GM21737 (cell line): ENCODE measurements around the gene RCAN1.

Experiments
- ATAC-seq: cut with Tn5 transposase; IDR thresholded peaks from one replicate; pipeline ENCODE4 v1.9.1; 2021; ENCODE audit warnings: mild to moderate bottlenecking, moderate library complexity; ENCODE audit not compliant: unreplicated experiment

The RCAN1 gene

DNA sequence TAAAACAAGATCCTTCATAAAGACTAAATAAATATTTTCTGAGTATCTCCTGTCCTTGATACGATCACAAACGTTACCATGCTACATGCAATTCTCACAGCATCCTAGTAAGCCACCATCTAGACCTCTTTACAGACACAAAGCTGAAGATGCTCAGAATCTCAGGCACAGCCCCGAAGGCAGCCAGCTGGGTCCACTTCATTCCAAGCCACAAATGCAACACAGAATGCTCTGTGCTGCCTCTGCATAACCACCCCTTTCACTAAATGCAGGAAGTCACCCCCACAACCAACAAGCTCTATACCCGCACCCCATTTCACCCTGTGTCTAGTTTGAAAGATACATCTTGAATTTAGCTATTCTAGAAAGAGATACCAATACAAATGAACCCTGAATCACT, 12.9 kb downstream of the RCAN1 start:
- no peak for ATAC-seq

DNA sequence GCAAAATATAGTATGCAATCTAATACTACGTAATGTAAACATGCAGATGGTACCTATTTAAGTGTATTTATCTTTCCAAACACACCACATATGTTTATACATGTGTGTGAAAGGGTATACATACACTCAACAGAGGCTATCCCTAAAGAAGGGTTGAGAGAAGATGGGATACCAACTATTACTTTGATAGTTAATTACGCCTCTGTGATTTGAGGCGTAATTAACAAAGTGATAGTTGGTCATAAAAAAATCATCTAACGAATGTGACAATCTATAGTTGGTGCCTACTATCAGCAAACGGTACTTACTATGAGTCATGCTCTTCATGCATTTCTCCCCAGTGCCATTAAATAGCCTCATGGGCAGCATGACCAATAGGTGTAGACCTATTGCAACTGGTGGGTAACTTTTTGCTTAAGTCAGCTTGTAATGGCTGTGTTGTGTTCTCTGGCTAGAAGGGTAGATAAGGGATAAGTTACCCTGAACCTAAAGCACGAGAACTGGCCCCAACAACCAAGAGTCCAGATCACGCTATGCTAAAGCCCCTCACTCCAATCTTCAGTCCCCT, 15.3 kb downstream of the RCAN1 start:
- no peak for ATAC-seq

DNA sequence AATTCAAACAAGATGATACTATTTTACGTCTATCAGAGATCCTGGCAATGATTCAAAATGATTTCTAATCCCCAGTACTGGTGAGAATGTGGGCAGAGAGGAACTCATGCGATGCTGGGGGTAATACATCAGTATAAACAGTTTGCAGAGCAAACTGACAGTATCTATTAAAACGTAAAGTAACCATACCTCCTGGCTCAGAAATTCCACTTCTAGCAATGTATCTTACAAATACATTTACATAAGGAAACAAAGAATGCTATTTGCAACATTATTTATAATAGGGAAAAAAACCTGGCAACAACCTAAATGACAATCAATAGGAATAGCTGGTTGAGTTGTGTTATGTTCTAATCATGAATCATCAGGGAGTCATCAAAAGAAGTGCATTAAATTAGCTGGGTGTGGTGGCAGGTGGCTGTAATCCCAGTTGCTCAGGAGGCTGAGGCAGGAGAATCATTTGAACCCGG, 15.9 kb downstream of the RCAN1 start:
- ATAC-seq, result no peak

DNA sequence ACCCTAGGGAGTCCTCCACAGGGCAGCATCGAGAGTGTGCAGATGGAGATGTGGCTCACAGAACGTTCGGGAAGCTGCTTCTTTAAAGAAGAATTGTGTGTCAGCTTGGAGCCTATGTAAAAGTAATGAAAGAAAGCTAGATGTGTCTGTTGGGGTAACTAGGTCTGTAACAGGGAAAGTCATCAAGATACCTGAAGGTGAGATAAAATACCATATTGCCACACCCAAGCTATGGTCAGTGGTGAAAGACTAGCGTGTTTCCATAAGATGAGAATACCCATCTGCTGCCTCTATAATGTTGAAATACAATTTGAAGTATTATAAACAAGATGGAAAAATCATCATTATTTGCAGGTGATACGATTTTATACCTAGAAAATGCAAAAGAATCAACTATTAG, 17.5 kb downstream of the RCAN1 start:
- no peak for ATAC-seq

DNA sequence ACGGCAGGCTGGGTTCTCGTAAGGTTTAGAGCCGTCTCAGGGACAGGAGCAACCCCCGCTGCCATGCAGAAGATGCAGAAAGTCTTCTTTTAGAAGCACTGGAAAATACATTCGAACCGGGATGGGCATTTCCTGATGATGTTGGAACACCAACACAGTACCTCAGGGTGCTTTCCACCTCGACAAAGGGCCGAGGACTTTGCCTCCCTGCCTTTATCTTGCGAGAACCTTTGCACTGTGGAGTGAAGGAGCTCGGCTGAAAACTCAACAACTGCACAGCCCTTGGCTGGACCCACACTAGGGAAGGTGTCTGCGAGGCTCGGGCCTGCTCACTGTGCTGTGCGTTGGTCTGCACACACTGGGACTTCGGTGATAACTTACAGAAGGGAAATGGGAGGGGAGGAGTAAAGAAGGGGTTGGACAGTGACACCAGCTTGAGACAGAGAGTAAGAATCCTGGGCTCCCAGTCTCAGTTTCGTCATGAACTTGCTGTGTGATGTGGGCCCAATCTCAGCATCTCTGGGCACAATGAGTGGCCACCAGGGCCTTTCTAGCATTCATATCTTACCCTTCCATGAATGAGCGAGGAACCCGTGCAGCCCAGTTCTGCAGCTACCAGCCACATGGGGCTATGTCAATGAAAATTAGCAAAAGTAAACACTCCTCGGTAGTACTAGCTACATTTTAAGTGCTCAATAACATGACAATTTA, 18.2 kb downstream of the RCAN1 start:
- no peak for ATAC-seq

DNA sequence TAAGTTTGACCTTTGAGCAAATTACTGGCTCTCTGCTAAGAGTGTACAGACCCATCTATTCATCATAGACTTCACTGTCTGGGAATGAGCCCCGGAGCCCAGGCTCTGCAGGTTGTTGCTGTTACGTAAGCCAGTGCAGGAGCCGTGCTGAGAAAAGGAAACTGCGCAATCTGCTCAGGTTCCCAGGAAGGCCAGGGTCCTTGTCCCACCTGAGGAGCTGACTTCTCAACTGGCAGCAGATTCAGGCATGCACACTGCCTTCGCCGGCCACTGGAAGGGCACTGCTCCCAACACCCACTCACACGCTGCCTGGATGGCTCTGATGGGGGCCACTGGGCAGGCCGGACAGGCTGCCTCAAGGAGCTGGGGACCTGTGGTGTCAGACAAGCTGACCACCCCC, 19.5 kb downstream of the RCAN1 start:
- ATAC-seq, result no peak

DNA sequence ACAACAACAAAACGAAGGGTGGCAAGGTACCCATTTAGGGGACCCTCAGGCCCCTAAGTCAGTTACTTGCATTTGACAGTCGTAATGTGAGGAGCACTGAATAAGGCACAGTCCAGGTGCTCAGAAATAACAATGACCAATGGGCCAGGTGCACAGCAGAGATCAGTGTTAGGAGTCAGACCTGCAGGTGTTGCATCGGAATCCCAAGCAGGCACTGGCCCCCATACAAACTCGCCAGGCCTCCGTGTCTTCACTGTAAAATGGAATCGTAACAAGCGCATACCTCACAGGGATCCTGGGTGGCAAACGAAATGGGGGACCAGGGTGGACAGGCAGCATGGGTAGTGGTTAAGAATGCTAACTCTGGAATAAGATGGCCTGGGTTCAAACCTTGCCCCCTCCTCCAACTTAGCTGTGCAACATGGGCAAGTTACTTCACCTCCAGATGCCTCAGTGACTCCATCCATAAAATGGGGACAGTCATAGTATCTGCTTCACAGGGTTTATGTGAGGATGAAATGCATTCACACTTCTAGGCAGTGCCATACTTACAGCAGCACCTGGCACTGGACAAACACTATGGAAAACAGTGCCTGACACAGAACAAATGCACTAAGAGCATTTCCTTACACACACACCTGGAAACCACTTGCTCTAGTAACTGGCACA, 20.2 kb downstream of the RCAN1 start:
- no peak for ATAC-seq

DNA sequence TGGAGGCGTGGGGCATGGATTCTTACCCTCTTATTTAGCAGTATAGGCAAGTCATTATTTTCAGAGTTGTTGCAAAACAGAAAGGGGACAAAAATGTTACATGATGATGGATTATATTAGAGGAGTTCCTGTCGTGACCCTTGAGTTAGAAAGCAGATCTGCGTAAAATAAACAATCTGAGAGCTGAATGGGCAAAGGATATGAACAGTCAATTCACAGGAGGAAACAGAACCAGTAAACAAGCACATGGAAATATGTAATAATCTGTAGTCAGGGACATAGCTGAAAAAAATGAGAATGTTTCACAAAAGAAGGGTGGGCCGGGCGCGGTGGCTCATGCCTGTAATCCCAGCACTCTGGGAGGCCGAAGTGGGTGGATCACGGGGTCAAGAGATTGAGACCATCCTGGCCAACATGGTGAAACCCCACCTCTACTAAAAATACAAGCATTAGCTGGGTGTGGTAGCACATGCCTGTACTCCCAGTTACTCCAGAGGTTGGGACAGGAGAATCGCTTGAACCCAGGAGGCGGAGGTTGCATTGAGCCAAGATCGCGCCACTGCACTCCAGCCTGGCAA, 20.9 kb downstream of the RCAN1 start:
- ATAC-seq, result no peak

DNA sequence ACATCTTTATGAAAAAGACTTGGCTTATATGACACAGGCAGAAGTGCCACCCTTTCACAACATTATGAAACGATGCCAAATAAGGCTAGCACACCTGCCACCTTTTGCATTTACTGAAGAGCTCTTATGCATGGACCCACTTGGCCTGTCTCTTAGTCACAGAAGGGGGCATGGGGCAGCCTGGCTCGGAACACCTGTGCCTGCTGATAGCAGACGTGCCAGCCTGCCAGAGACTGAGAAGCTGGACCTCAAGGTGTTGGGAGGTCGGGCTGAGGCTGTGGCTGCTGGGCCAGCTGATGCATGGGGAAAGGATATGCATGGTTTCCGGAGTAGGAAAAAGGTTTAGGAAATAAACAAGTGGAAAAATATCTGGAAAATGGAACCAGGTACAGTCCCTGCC, 21.5 kb downstream of the RCAN1 start:
- no peak for ATAC-seq

DNA sequence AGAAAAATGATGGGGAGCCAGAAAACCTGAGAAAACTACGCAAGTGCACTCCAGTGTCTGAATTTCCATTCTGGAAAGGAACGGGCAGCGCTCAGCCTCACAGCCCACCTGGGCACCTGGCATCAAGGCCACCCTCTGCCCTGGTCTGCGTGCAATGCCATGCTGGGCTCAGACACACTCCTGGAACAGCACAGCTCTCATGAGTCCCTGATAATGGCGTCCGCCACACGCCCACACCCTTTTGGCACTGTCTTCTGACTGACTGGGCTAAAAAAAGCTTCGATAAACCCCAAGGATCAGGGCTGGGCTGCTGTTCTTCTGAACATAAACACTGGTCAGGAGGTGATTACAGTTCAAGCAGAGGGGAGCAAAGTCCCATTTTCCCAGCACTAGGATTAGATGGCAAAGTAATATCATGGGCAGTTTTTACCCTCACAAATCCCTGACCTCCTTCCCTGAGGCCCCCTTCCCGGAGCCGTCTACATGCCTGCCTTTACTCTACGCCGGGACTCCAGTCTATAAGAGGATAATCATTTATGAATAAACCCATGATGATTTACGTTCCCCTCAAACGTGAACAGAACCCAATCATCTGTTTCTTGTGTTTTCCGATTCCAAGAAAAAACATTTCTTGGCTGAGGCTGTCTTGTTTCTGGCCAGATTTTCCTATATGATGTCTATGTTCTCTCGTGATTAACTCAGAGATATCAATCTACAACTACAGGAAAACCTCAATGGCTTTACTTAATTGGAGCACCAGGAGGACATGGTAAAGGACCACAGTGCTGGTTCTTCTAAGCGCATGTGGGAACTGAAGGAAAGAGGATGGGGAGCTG, 22.6 kb downstream of the RCAN1 start:
- no peak for ATAC-seq

DNA sequence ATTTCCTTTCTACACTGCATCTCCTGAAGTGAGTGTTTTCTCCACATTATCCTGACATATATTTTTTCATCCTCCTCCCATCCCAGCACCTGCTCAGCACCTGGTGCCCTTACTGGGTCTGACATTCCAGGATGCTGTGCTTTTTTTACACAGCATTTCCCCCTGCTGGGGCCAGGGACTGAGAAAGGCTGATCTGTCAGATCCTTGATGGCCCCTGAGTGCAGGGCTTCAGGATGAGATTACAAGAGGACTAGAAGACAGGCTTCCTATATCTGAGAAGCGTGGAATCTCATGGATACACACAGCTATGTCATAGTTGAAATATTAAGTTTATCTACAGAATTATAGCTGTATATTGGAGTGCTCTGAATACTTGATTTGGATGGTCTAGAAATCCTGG, 24.4 kb downstream of the RCAN1 start:
- no peak for ATAC-seq

DNA sequence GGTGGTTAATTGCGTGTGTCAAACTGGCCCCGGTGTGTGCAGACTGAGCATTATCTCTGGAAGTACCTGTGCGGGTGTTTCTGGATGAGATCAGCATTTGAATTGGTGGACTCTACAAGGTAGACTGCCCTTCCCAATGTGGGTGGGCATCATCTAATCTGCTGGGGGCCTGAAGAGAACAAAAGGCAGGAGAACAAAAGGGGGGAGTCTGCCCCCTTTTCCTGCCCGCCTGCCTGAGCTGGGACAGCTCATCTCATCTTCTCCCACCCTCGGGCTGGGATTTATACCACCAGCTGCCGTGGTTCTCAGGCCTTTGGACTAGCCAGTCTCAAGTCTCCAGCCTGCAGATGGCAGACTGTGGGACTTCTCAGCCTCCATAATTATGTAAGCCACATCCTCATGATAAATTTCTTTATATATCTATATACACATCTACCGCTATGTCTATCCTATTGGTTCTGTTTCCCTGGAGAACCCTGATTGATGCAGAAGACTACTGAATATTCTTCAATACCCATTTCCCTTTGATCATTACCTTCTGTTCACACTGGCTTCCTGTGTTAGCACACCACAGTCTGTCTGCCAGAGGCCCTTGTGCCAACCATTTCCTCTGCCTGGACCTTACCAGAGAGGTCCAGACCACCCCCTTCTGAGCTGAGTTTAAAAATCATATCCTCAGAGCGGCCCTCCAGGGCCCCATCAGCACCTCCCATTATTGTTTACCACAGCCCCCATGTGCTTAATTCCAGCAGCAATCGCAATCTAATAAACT, 25.2 kb downstream of the RCAN1 start:
- no peak for ATAC-seq

DNA sequence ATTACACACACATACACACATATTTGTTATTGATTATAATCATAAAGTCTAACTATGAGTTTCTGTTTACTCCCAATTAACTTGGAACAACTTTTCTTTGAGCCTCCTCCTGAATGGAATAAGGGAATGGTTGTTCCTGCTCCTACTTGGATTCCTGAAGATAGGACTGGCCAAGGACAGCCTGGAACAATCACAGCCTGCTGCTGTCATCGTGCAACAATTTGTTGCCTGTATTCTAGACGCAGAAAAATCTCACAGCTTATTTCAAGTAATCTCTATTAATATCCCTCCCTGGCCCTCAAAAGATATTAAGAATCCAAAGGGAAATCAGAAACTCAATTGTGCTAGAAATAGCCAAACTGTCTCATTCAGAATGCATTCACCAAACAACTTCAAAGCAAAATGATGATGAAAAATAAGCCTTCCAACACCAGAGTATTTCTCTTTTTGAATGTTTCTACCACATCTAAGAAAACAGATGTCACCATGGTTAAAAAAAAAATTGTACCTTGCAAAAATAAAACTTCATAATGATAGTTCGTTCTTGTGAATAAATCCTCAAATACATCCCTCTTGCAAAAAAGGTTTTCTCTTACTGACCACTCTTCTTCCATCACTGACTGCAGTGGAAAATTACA, 30.9 kb downstream of the RCAN1 start:
- ATAC-seq, result no peak

DNA sequence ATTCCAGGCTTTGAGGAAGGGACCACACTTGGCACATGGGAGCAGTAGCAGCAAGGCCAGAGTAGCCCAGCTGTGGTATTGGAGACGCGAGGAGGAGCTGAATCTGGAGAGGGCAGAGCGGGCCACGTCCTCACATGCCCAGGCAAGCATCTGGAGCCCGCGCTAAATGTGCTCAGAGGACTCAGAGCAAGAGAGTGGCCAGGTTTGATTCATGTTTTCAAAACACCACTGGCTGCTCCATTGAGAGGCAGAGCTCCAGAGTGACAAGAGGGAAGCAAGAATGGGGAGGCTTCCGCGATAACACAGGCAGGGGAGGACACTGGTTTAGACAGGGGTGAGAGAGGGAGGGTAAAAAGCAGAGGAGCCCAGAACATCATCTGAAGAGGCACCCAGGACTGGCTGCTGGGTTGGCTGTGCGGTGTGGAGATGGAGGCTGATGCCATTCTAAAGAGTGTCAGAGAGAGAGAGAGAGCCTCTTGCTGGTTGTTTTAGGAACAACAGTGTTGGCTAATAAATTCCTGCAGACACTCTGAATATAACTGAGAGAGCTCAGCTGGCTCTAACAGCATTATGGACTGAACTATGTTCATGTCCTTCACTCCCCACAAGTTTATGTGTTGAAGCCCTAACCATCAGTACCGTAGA, 32.3 kb downstream of the RCAN1 start:
- ATAC-seq, result no peak

DNA sequence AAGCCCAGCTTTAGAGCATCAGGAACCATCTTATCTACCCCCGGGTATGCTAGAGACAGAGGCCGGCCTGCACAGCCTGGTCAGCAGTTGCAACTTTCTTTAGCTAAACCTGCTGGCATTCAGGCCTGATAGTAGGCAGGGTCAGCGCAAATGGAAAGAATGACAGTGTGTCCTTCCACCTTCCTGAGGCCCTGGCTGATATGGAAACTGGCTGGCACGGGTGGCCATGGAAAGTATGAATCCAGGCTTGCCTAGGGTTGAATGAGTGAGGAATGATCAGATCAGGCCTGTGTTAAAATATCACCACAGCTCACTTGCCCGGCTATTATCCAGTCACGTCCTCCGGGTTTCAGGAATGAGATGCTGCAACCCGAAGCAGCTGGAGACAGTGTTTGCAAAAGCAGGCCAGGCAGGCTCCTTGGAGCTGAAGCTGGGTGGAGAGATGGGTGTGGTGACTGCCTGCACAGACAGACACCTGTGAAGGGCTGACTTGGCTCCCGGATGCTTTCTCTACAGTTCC, 34.7 kb downstream of the RCAN1 start:
- no peak for ATAC-seq

DNA sequence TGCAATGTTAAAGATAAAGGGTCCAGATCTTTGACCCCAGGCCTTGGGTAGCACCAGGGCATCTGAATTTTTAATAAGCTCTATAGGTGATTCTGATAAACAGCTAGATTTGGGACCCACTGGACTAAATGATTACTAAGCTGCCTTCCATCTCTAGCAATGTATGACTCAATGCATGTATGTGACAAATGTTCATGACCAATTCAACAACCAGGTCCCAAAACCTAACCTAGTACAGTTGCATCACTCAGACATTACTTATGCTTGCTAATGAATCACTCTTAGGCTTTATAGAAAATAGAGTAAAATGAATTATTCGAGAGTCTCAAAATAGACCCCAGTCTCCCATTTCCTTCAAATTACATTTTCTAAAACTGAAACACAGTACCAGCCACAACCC, 35.5 kb downstream of the RCAN1 start:
- ATAC-seq, result no peak

DNA sequence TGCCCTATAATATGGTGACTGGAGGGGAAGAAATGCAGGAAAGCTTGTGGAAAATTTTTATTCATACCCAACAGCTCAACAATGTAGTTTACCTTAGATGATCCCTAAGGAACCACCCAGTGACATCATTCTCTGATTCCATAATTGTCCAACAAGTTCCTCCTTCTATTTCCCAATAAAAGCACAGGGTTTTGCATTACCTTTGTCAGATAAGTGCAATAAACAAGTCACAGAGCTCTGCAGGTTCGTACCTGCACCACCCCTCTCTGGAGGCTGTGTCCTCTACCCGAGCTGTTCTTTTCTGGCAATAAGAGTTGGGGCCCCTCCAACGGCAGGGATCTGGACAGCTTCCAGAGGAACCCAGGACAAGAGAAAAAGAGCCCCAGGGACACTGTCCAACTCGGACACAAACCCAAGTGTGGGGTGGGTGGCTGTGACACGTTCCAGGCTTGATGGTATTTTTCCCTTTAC, 38.8 kb downstream of the RCAN1 start:
- ATAC-seq, result no peak

DNA sequence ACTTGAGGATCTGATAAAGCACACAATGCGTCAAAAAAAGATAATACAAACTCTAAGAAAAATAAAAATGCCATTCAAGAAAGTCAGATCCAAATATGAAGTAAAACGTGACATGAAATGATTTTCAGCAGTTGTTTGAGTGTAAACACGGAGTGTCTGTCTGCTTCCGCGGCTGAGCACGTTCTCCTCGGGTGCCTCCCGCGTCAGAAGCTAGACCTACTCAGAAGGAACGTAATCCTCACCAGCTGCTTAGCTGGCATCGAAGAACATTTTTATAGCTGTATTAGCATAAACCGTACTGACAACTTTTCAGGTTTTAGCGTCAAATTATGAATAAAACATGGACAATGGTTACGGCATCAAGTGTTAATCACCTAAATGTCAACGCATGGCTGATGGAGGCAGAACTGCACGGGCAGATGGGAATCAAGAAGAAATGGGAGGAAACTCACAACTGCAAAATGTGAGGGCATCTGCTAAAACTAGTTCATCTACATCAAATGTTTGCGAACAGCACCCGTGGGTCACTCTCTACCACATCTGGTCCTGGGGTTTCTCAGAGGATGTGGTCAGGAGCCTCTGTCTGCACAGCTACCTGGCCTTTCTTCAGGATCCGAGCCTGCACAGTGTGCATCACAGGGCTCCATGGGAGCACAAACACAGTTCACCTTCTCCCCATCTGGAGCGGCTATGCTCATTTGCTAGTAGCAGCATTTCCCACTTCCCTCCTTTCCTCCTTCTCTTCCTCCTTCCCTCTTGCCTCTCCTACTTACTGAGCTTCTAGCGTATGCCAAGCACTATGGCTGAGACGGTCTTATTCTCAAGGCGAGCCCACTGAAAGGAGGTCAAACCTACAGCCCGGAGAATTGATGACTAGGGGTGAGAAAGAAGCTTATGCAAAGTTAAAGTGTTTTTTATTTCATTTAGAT, 40.0 kb downstream of the RCAN1 start:
- no peak for ATAC-seq
